AG04449 (cell line): ENCODE measurements around the gene COG4.
A peak's percentile ranks its signal among the peaks of the same experiment; 100 is the strongest.

Experiments used
- CTCF ChIA-PET: fragments of 350-600 bp; formaldehyde crosslinking; extraction: SDS; loops from one replicate; lab custom pipeline; 2021; ENCODE audit warnings: antibody characterized with exemption; lab: Yijun Ruan, JAX
- POLR2A ChIA-PET: fragments of 400-600, 350-600 bp; formaldehyde crosslinking; extraction: SDS; loops from one replicate; lab custom pipeline; 2020; ENCODE audit warnings: antibody characterized with exemption, inconsistent platforms; lab: Yijun Ruan, JAX
- DNase-seq: peaks from one replicate; pipeline ENCODE4 v3.0.0-alpha.2; 2010; ENCODE audit warnings: low read depth, low spot score
- H3K4me3 ChIP-seq: 2 replicates; pipeline ENCODE4 v1.5.1; 2011; ENCODE audit warnings: low read depth, mild to moderate bottlenecking, control low read depth, low read length
- TF ChIP-seq, protein P1 (sequence below): IDR thresholded peaks from one replicate; pipeline ENCODE4 v1.5.1; 2011; ENCODE audit warnings: mild to moderate bottlenecking, moderate library complexity, low read length, control low read depth, inconsistent platforms; ENCODE audit not compliant: insufficient read depth; ENCODE audit errors: missing control alignments

The COG4 gene

DNA sequence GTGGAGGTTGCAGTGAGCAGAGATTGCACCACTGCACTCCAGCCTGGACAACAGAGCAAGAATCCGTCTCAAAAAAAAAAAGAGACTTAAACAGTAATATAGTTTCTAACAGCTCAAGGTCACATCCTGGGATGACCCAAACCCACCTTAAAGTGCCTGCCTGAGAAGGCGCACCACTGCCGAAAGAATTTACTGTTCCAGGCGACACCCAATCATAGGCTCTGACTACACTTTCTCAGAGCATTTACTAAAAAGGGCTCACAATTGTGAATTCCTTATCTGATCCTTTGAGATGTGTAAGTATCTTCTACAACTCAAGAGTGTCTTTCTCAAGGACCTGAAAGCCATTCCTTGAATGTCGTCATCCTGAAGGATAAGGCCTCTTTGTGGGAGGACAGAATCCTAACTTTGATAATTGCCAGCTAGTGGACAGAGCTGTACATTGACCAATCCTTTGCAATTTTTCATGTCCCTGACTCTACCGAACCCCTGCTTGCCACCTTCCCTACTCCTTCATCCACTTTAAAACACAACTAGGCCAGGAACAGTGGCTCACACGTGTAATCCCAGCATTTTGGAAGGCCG lies 81.9 kb downstream of the COG4 start:
- ChIA-PET POLR2A (no interaction called here), CTCF (interaction anchor here (1.5 kb wide), 1 partner anchor 47 kb away, joined by 3 read pairs; no protein-coding TSS in a partner anchor)
- DNase-seq: no peak

DNA sequence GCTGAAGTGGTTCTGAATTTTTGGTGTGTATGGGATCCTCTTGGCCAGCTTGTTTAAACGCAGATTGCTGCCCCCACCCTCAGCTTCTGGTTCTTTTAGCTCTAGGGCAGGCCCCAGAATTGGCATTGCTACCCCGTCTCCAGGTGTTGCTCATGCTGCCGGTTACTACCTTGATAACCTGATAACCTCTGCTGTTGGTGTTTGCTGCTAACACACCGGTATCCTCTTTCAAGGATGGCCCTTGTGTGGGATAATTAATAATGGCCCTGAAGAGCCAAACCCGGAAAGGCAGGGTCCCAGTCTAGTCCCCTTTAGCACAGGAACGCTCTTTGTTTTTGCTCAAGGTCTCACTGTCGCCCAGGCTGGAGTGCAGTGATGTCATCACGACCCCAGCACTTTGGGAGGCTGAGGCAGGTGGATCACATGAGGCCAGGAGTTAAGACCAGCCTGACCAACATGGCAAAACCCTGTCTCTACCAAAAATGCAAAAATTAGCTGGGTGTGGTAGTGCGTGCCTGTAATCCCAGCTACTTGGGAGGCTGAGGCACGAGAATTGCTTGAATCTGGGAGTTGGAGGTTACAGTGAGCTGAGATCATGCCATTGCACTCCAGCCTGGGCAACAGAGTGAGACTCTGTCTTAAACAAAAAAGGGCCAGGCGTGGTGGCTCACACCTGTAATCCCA lies 83.2 kb downstream of the COG4 start:
- CTCF ChIA-PET: interaction anchor here (1.2 to 2.1 kb wide), 3 partner anchors 13 to 46 kb away, joined by 3 to 10 read pairs (median 3); partner anchors contain the start of gene FCSK

More for the DNA sequence above, 81.9 kb downstream of the COG4 start:
- H3K4me3 ChIP-seq: no peak overlapping the region
- TF ChIP-seq, protein P1, sequence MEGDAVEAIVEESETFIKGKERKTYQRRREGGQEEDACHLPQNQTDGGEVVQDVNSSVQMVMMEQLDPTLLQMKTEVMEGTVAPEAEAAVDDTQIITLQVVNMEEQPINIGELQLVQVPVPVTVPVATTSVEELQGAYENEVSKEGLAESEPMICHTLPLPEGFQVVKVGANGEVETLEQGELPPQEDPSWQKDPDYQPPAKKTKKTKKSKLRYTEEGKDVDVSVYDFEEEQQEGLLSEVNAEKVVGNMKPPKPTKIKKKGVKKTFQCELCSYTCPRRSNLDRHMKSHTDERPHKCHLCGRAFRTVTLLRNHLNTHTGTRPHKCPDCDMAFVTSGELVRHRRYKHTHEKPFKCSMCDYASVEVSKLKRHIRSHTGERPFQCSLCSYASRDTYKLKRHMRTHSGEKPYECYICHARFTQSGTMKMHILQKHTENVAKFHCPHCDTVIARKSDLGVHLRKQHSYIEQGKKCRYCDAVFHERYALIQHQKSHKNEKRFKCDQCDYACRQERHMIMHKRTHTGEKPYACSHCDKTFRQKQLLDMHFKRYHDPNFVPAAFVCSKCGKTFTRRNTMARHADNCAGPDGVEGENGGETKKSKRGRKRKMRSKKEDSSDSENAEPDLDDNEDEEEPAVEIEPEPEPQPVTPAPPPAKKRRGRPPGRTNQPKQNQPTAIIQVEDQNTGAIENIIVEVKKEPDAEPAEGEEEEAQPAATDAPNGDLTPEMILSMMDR: no peak

DNA sequence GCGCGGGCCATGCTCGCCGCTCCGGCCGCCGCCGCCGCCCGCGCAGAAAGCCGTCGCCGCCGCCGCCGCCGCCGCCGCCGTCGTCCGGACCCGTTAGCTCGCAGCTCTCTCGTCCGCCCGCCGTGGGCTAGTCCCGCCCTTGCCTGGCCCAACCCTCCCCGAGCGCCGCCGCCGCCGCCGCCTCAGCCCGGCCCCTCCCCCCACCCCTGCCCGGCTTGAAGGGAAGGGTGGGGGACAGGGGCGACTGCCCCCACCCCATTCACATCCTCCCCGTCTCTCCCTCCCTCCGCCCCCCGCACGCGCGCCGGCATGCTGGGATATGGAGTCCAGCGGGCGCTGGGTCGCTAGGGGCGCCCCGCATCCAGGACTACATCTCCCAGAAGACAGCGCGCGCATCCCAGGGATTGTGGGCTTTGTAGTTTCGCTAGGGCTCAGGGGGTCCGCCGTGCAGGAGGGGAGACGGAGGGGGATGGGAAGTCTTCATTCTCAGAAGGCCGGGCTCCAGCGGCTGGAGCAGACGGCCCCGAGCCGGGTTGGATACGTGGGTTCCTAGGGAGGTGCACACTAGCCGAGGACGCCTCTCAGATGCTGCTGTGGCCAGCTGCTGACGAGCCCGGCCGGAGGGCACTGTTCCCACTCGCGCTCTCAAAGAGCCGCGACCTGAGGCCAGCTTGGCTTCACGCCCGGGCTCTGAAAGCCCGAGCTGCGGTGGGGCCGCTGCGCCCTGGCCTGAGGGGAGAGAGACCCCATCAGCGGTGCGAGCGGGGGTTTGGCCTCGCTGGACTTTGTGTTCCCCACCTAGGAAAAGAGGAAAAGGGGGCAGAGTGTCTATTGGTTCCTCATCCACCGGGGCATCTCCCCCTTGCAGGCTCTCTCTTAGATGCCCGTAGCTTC lies 84.1 kb downstream of the COG4 start, which contains the start of gene ST3GAL2:
Gene ST3GAL2 (minus strand): TSS at position 132 of the 894 bp plus-strand sequence. CDS start 40,570 bp downstream, outside the sequence.
- H3K4me3 ChIP-seq: peak within 1 kb of the TSS; percentile 92
- no peak for DNase-seq
- TF ChIP-seq, protein P1: peak; percentile 38
- POLR2A ChIA-PET: interaction anchor here (1.8 to 3.3 kb wide), 2 partner anchors 11 to 59 kb away, joined by 6 to 19 read pairs; no protein-coding TSS in a partner anchor
- CTCF ChIA-PET: interaction anchor here (1.0 to 2.1 kb wide), 4 partner anchors 14 to 23 kb away, joined by 3 to 10 read pairs (median 4); partner anchors contain the start of gene FCSK

More for the DNA sequence above, 83.2 kb downstream of the COG4 start:
- TF ChIP-seq, protein P1: no peak
- DNase-seq: no peak
- no peak overlapping the region for H3K4me3 ChIP-seq
- POLR2A ChIA-PET: interaction anchor here (3.3 kb wide), 1 partner anchor 60 kb away, joined by 19 read pairs; no protein-coding TSS in a partner anchor

DNA sequence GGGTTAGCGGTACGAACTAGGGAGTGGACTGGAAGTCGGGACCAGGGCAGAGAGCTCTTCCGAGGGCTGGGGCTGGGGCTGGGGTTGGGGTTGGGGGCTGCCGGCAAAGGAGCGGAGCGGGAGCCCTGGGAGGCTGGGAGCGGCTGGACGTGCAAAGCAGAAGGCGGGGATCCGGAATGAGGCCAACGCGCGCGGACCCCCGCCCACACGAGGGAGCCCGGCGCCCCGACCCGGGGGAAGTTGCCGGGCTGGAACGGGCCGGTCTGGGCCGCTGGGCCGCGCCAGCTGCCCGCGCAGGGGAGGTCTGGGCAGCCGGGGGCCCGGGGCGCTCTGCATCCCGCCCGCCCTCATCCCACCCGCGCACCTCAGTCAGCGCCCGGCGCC lies 84.8 kb downstream of the COG4 start:
- DNase-seq: no peak
- CTCF ChIA-PET: interaction anchor here (1.0 to 2.1 kb wide), 3 partner anchors 15 to 21 kb away, joined by 3 to 10 read pairs (median 4); partner anchors contain the start of gene FCSK

DNA sequence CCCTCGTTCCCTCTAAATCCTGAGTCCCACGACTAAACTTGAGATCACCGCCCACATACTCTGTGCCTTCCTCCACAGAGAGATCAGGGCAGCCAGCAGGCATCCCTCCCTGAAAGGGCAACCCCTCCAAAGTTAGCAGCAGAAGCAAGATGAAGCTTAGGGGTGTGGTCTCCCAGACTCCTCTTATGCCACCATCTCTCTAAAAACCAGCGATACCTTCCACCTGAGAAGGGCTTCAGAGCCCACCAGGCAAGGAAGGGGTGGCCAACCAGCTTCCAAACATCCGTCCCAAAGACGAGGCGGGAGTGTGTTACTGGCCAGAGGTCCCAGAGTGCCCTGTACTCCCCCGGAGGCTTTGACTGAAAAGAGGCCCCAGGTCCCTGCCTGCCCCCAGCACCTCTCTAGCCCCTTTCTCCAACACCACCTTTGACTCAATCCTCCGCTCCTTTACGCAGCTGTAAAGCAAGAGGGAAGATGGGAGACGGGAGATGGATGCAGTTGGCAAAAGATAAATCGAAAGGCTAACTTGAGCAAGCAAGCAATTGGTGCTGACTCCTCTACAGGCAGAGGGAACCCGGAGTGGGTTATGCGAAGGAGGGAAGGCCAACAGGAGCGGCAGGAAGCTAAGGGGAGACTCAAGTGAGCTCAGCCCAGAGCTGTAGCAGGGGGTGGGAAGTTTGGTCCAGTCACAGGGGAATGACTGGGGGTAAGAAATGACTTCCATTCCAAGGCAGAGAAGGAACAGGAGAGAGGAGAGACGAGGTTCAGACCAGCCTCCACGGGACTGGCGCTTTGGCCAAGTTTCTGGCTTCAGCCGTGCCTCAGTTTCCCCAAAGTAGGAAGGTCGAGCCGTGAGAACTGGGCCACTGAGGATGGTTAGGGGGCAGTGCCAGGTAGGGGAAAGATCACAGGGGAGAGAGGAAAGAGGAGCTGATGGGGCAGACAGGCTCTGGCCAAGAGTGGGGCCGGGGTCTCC lies 85.5 kb downstream of the COG4 start:
- POLR2A ChIA-PET: interaction anchor here (0.7 to 3.3 kb wide), 5 partner anchors 10 to 81 kb away, joined by 3 to 19 read pairs (median 3); no protein-coding TSS in a partner anchor
- TF ChIP-seq, protein P1: no peak
- DNase-seq: no peak
- CTCF ChIA-PET: interaction anchor here (1.0 to 2.1 kb wide), 4 partner anchors 15 to 26 kb away, joined by 3 to 10 read pairs (median 4); partner anchors contain the start of gene FCSK
- H3K4me3 ChIP-seq: peak overlapping the region; percentile 92

More for the DNA sequence above, 84.8 kb downstream of the COG4 start:
- peak overlapping the region; percentile 92 for H3K4me3 ChIP-seq
- POLR2A ChIA-PET: interaction anchor here (0.7 to 3.3 kb wide), 5 partner anchors 11 to 80 kb away, joined by 3 to 19 read pairs (median 3); no protein-coding TSS in a partner anchor
- TF ChIP-seq, protein P1: no peak
